Mesendoderm (in vitro differentiated cells): ENCODE measurements around the gene ANKRD31.

Source experiments
- DNase-seq: peaks from one replicate; pipeline ENCODE4 v3.0.0; 2013
- H2AK5ac ChIP-seq: 2 replicates; pipeline ENCODE4 v1.6.1; 2013; ENCODE audit warnings: low read length, inconsistent platforms
- H2BK120ac ChIP-seq: 2 replicates; pipeline ENCODE4 v1.6.1; 2013; ENCODE audit warnings: low read depth, mild to moderate bottlenecking, low read length, moderate library complexity, mixed read lengths
- H2BK15ac ChIP-seq: replicated peaks from 2 replicates; pipeline ENCODE4 v1.6.1; 2013; ENCODE audit warnings: low read depth, mild to moderate bottlenecking, moderate library complexity
- H2BK5ac ChIP-seq: 2 replicates; pipeline ENCODE4 v1.6.1; 2013; ENCODE audit warnings: low read length, inconsistent platforms
- H3K18ac ChIP-seq: 2 replicates; pipeline ENCODE4 v1.6.1; 2013; ENCODE audit warnings: mild to moderate bottlenecking, low read length, mixed read lengths
- H3K23ac ChIP-seq: one replicate; pipeline ENCODE4 v1.6.1; 2013; ENCODE audit warnings: low read length
- H3K27ac ChIP-seq: 2 replicates; pipeline ENCODE4 v1.5.1; 2013; ENCODE audit warnings: low read depth, mild to moderate bottlenecking, inconsistent platforms, low read length, moderate library complexity
- H3K27me3 ChIP-seq: 2 replicates; pipeline ENCODE4 v1.6.1; 2013; ENCODE audit warnings: low read length, control low read depth, mild to moderate bottlenecking, inconsistent platforms; ENCODE audit not compliant: insufficient read depth, poor library complexity
- H3K36me3 ChIP-seq: 2 replicates; pipeline ENCODE4 v1.6.1; 2013; ENCODE audit warnings: low read length, inconsistent platforms; ENCODE audit not compliant: control insufficient read depth, insufficient read depth
- H3K4ac ChIP-seq: one replicate; pipeline ENCODE4 v1.6.1; 2013; ENCODE audit warnings: low read depth, mild to moderate bottlenecking, low read length, moderate library complexity
- H3K4me1 ChIP-seq: 2 replicates; pipeline ENCODE4 v1.6.1; 2013; ENCODE audit warnings: low read depth, low read length, inconsistent platforms; ENCODE audit not compliant: control insufficient read depth
- H3K4me2 ChIP-seq: 2 replicates; pipeline ENCODE4 v1.6.1; 2013; ENCODE audit warnings: low read length
- H3K4me3 ChIP-seq: 2 replicates; pipeline ENCODE4 v1.5.1; 2013; ENCODE audit warnings: mild to moderate bottlenecking, low read length
- H3K56ac ChIP-seq: one replicate; pipeline ENCODE4 v1.6.1; 2013; ENCODE audit warnings: low read length
- H3K79me1 ChIP-seq: 2 replicates; pipeline ENCODE4 v1.6.1; 2013; ENCODE audit warnings: low read length, inconsistent platforms
- H3K79me2 ChIP-seq: 2 replicates; pipeline ENCODE4 v1.6.1; 2013; ENCODE audit warnings: mild to moderate bottlenecking, low read length; ENCODE audit not compliant: control insufficient read depth, insufficient read depth
- H3K9ac ChIP-seq: 2 replicates; pipeline ENCODE4 v1.6.1; 2013; ENCODE audit warnings: low read length, inconsistent platforms
- H4K5ac ChIP-seq: one replicate; pipeline ENCODE4 v1.6.1; 2013; ENCODE audit warnings: low read length
- H4K8ac ChIP-seq: one replicate; pipeline ENCODE4 v1.6.1; 2013; ENCODE audit warnings: low read depth, mild to moderate bottlenecking, control low read depth, low read length, moderate library complexity
- WGBS: extraction: QIAGEN DNeasy Blood & Tissue Kit; methylation state at CpG from one replicate; pipeline ENCODE4 v1.1.7; 2013; ENCODE audit warnings: low lambda C conversion rate, missing lambda C conversion rate; ENCODE audit not compliant: insufficient coverage; ENCODE audit errors: extremely low coverage; 5-methylcytosine and 5-hydroxymethylcytosine counted together

ANKRD31 gene

DNA sequence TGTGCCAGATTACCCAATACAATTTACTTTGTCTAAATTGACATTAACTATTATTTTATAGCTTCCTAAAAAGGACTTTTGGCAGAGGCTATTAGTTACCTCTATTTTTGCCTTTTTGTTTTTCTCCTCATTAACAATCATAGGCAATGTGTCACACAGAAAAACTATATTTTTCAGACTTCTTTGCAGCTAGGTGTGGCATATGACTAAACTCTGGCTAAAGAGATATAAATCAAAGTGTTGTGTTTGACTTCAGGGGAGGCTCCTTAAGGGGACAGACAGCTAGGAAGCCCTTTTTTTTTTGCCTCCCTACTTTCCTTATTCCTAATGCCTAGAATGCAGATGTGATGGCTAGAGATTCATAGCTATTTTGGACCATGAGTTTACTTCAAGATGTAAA is 164.6 kb downstream of the ANKRD31 start:
- Histone ChIP-seq H3K4me2 (no peak overlapping the region), H3K4ac (no peak overlapping the region), H3K27me3 (no peaks in the 10 kb centered on the region), H4K5ac (no peak overlapping the region), H2BK120ac (no peak overlapping the region), H3K18ac (no peak overlapping the region), H3K36me3 (no peaks in the 10 kb centered on the region), H3K79me2 (no peaks in the 10 kb centered on the region), H3K56ac (no peak overlapping the region), H2AK5ac (no peak overlapping the region), H3K9ac (no peak overlapping the region), H3K27ac (no peak overlapping the region), H2BK15ac (peak overlapping the region; percentile 36), H3K4me3 (no peak overlapping the region), H3K23ac (no peak overlapping the region), H2BK5ac (no peak overlapping the region), H4K8ac (no peak overlapping the region), H3K4me1 (no peaks in the 10 kb centered on the region), H3K79me1 (no peaks in the 10 kb centered on the region)
- no peak for DNase-seq

DNA sequence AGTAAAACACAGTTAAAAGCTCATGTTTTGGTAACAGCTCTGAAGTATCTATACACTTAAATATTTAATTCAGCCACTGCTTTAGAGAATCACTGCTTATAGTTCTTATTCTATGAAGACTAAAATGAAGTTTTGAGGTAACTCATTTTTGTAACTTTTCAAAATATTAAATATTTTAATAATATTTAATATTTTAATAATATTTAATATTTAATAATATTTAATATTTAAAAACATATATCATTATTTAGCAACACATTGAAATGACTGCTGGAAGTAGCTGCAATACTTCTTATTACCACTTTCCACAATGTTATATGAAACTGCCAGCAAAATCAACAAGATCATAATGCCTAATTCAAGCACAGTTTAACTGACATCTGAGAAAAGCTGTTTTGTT is 165.6 kb downstream of the ANKRD31 start:
- Histone ChIP-seq H2BK5ac (no peak overlapping the region), H3K27me3 (no peaks in the 10 kb centered on the region), H3K27ac (no peak overlapping the region), H3K23ac (no peak overlapping the region), H2AK5ac (no peak overlapping the region), H3K79me1 (no peaks in the 10 kb centered on the region), H3K4ac (no peak overlapping the region), H4K5ac (no peak overlapping the region), H3K79me2 (no peaks in the 10 kb centered on the region), H3K4me2 (no peak overlapping the region), H3K9ac (no peak overlapping the region), H2BK120ac (no peak overlapping the region), H3K36me3 (no peaks in the 10 kb centered on the region), H3K4me1 (no peaks in the 10 kb centered on the region), H3K56ac (no peak overlapping the region), H2BK15ac (no peak overlapping the region), H3K18ac (no peak overlapping the region), H3K4me3 (no peak overlapping the region), H4K8ac (no peak overlapping the region)
- DNase-seq: no peak

DNA sequence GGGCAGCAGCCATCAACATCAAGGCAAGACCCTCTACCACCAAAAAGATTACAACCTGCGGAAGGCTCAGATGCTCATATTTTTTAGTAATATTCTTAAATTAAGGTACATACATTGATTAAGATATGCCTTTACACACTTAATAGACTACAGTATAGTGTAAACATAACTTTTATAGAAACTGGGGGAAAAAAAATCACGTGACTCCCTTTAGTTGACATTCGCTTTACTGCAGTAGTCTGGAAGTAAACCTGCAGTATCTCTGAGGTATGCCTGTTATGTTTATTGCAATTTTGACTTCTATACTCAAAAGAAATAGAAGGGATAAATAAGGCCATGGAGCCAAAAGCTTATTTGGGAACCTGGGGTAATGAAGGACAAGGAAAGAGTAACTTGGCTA is 169.2 kb downstream of the ANKRD31 start:
- no CpG with 5 or more reads among the region's 3 CpGs for WGBS
- Histone ChIP-seq H3K9ac (no peak overlapping the region), H3K27me3 (no peaks in the 10 kb centered on the region), H2AK5ac (no peak overlapping the region), H3K36me3 (no peaks in the 10 kb centered on the region), H3K4me1 (no peaks in the 10 kb centered on the region), H2BK120ac (no peak overlapping the region), H2BK5ac (no peak overlapping the region), H3K56ac (no peak overlapping the region), H3K18ac (no peak overlapping the region), H4K8ac (no peak overlapping the region), H3K4ac (no peak overlapping the region), H2BK15ac (no peak overlapping the region), H4K5ac (no peak overlapping the region), H3K23ac (no peak overlapping the region), H3K79me2 (no peaks in the 10 kb centered on the region), H3K27ac (no peak overlapping the region), H3K79me1 (no peaks in the 10 kb centered on the region), H3K4me2 (no peak overlapping the region), H3K4me3 (no peak overlapping the region)
- no peak for DNase-seq

DNA sequence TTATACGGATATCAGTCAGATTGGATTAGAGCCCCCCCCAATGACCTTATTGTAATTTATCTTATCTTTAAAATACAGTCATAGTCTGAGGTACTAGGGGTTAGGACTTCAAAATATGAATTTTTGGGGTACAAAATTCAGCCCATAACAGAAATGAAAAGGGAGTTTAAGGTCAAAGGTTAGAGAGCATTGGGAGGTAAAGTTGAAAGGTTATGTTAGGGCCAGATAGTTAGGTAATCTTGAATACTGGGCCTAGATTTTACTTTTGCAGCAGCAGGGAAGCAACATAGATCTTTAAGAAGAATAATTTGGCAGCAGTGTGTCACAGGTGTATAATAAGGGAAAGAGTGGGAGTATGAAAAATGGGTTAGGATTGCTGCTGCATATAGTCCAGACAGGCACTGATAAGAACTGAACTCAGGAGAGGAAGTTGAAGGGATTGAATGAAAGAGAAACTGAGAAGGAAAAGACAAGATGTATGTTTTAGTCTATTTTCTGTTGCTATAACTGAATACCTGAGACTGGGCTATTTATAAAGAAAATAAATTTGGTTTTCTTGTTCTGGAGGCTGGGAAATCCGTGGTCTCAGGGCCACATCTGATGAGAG is 173.7 kb downstream of the ANKRD31 start:
- Histone ChIP-seq H2BK15ac (no peak overlapping the region), H2AK5ac (no peak overlapping the region), H3K27ac (no peak overlapping the region), H4K5ac (no peak overlapping the region), H3K4me1 (no peaks in the 10 kb centered on the region), H2BK5ac (no peak overlapping the region), H3K4ac (no peak overlapping the region), H4K8ac (no peak overlapping the region), H3K23ac (no peak overlapping the region), H3K79me2 (no peaks in the 10 kb centered on the region), H3K4me3 (no peak overlapping the region), H3K79me1 (no peaks in the 10 kb centered on the region), H3K4me2 (no peak overlapping the region), H3K27me3 (no peaks in the 10 kb centered on the region), H3K36me3 (no peaks in the 10 kb centered on the region), H3K56ac (no peak overlapping the region), H3K9ac (no peak overlapping the region), H2BK120ac (no peak overlapping the region), H3K18ac (no peak overlapping the region)
- WGBS: no CpG with 5 or more reads among the region's 2 CpGs
- no peak for DNase-seq

DNA sequence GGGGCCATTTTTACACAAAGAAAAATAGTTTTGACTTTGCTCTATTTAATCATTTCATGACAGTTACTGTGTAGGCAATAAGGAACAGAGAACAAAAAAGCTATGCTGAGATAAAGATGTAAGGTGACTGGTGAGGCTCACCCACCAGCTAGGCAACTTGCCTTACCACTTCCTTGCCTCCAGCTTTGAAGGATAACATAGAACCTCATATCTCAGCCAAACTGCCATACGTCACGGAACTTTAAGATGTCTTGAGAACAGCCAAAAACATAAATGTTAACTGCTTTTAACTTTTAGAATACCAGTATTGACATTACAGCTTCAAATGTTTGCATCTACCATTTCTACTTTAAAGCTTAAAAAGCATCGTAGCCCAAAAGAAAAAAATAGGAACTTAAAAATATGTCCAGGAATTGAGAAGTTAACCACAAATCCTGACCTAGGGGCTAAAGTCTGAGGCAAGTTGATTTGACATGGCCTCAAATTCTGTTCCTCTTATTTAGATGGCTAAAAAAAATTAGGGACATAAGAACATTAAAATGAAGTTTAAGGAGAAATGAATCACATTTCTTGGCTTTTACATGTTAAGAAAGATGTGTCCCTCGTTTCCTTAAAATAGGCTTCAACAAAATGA is 176.6 kb downstream of the ANKRD31 start:
- Histone ChIP-seq H2BK15ac (no peak overlapping the region), H3K23ac (no peak overlapping the region), H3K56ac (no peak overlapping the region), H3K36me3 (no peaks in the 10 kb centered on the region), H3K9ac (no peak overlapping the region), H3K4me3 (no peak overlapping the region), H3K79me1 (no peaks in the 10 kb centered on the region), H2BK5ac (no peak overlapping the region), H3K4ac (no peak overlapping the region), H3K79me2 (no peaks in the 10 kb centered on the region), H3K4me2 (no peak overlapping the region), H3K18ac (no peak overlapping the region), H3K27me3 (no peaks in the 10 kb centered on the region), H2AK5ac (no peak overlapping the region), H4K5ac (no peak overlapping the region), H4K8ac (no peak overlapping the region), H3K4me1 (no peaks in the 10 kb centered on the region), H2BK120ac (no peak overlapping the region), H3K27ac (no peak overlapping the region)
- DNase-seq: no peak
- no CpG with 5 or more reads among the region's 4 CpGs for WGBS

DNA sequence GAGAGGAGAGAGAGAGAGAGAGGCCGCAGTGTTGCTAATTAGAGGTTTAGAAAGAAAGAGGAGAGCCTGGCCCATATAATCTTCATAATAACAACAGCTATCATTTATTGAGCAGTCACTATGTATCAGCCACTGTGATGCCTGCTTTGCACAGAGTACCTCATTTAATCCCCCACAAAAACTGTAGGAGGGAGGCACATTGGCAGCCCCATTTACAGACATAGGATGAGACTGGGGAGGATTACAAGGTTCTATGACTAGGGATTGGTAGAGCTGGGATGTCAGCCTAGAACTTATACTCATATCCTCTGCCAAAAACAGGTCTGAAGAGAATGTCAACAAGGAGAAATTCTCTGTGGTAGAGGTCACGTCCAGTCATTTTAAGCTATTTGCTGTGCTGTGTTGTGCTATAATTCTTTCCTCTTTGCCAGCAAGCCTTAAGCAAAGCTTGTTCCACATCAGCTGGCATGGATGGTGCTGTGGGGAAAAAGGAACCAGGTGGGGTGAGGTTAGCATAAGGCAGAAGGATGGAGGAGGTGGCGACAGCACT is 177.6 kb downstream of the ANKRD31 start:
- no peak overlapping the region for H2BK15ac ChIP-seq
- H3K56ac ChIP-seq: no peak overlapping the region
- no peak overlapping the region for H2BK5ac ChIP-seq
- H2BK120ac ChIP-seq: no peak overlapping the region
- H2AK5ac ChIP-seq: peak overlapping the region; percentile 60
- H3K79me2 ChIP-seq: no peaks in the 10 kb centered on the region
- H4K5ac ChIP-seq: no peak overlapping the region
- H3K9ac ChIP-seq: no peak overlapping the region
- no peak overlapping the region for H4K8ac ChIP-seq
- no peaks in the 10 kb centered on the region for H3K27me3 ChIP-seq
- no peak for DNase-seq
- H3K18ac ChIP-seq: no peak overlapping the region
- no peak overlapping the region for H3K27ac ChIP-seq
- H3K36me3 ChIP-seq: no peaks in the 10 kb centered on the region
- no peak overlapping the region for H3K4me3 ChIP-seq
- H3K4me1 ChIP-seq: peaks cover 7% of the 10 kb centered on the region
- no CpG with 5 or more reads among the region's 3 CpGs for WGBS
- H3K23ac ChIP-seq: no peak overlapping the region
- H3K4ac ChIP-seq: no peak overlapping the region
- no peaks in the 10 kb centered on the region for H3K79me1 ChIP-seq
- H3K4me2 ChIP-seq: no peak overlapping the region
